ENCODE measurements around the gene TMEM260. TPM values are rescaled to one million over a fixed set of nuclear protein-coding genes. Genes with fewer than 3 reads are reported as not detected.

The TMEM260 gene
- total RNA-seq, 3 donors from 2014 or later (not counting 1 experiment from before 2014, with no cell fraction given) = 16.7 to 21.3 (median 20.5) TPM

- no peak for ATAC-seq
- intact Hi-C loops (cut with micrococcal nuclease) = no loop called here
- no peak for TF ChIP-seq CTCF (IDR thresholded peaks at IDR 0.05)
- Histone ChIP-seq H3K27me3 (ENCODE audit: control insufficient read depth, insufficient read depth, low read length) (no peaks in the 10 kb centered on the region), H3K4me3 (ENCODE audit: low read length) (no peak overlapping the region), H3K4me1 (ENCODE audit: control insufficient read depth, insufficient read depth, low read length) (no peaks in the 10 kb centered on the region), H3K36me3 (ENCODE audit: control insufficient read depth, insufficient read depth, low read length) (no peaks in the 10 kb centered on the region), H3K27ac (ENCODE audit: low read length) (no peak overlapping the region), H3K9me3 (ENCODE audit: control insufficient read depth, insufficient read depth, low read length) (no peaks in the 10 kb centered on the region)
- H3K27me3 Mint-ChIP-seq (ENCODE audit: low read depth in 2 of 2) = no peaks in the 10 kb centered on the region
- peaks cover 0 to 4% of the 10 kb centered on the region in 2 donors for H3K4me1 Mint-ChIP-seq
- H3K9me3 Mint-ChIP-seq = no peaks in the 10 kb centered on the region
- H3K36me3 Mint-ChIP-seq = peaks cover 9% of the 10 kb centered on the region
- no CpG with 5 or more reads among the region's 2 CpGs for WGBS (ENCODE audit: insufficient coverage)
- H3K27ac Mint-ChIP-seq = no peak overlapping the region
- no peak for DNase-seq
- H3K4me3 Mint-ChIP-seq = no peak overlapping the region
These were observed 67.9 kb downstream of the TMEM260 start for GRCh38 chr14:56647493-56647892.

GRCh38 chr14:56648508-56649301, 69.1 kb downstream of the TMEM260 start:
- Mint-ChIP-seq H3K9me3 (no peaks in the 10 kb centered on the region), H3K27ac (no peak overlapping the region), H3K36me3 (peaks cover 9% of the 10 kb centered on the region), H3K4me1 (peaks cover 0 to 4% of the 10 kb centered on the region in 2 donors), H3K4me3 (no peak overlapping the region), H3K27me3 (ENCODE audit: low read depth in 2 of 2) (no peaks in the 10 kb centered on the region)
- no peak for DNase-seq
- intact Hi-C loops (cut with micrococcal nuclease) = no loop called here
- no peak overlapping the region for H3K4me3 ChIP-seq (ENCODE audit: low read length)
- no peaks in the 10 kb centered on the region for H3K36me3 ChIP-seq (ENCODE audit: control insufficient read depth, insufficient read depth, low read length)
- 93% methylated on average over 4 of the region's 6 CpGs for WGBS (ENCODE audit: insufficient coverage)
- no peaks in the 10 kb centered on the region for H3K27me3 ChIP-seq (ENCODE audit: control insufficient read depth, insufficient read depth, low read length)
- no peak for ATAC-seq
- H3K9me3 ChIP-seq (ENCODE audit: control insufficient read depth, insufficient read depth, low read length) = no peaks in the 10 kb centered on the region
- no peak overlapping the region for H3K27ac ChIP-seq (ENCODE audit: low read length)
- TF ChIP-seq CTCF (IDR thresholded peaks at IDR 0.05) = no peak
- H3K4me1 ChIP-seq (ENCODE audit: control insufficient read depth, insufficient read depth, low read length) = no peaks in the 10 kb centered on the region

DNA sequence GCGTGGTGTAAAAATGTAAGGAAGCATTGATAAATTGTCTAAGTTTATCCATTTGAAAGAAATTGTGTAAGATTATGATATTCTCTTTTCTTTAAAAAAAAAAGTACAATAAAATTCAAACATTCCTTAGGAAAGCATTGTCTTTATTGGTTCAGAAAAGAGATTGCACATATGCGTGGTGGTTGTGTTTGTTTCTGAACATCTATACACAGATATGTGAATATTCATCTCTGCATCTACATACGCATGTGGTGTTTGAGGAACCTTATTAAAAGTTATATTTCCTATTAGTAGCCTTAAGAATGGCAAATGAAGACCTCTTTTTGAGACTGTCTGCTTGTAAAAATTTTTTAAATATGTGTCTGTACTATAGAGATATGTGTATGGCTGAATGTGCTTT, 69.8 kb downstream of the TMEM260 start:
- Histone ChIP-seq H3K27ac (ENCODE audit: low read length) (no peak overlapping the region), H3K27me3 (ENCODE audit: control insufficient read depth, insufficient read depth, low read length) (no peaks in the 10 kb centered on the region), H3K4me3 (ENCODE audit: low read length) (no peak overlapping the region), H3K4me1 (ENCODE audit: control insufficient read depth, insufficient read depth, low read length) (no peaks in the 10 kb centered on the region), H3K9me3 (ENCODE audit: control insufficient read depth, insufficient read depth, low read length) (no peaks in the 10 kb centered on the region), H3K36me3 (ENCODE audit: control insufficient read depth, insufficient read depth, low read length) (no peaks in the 10 kb centered on the region)
- no CpG with 5 or more reads among the region's 3 CpGs for WGBS (ENCODE audit: insufficient coverage)
- H3K27me3 Mint-ChIP-seq (ENCODE audit: low read depth in 2 of 2) = no peaks in the 10 kb centered on the region
- H3K4me1 Mint-ChIP-seq = peaks cover 0 to 4% of the 10 kb centered on the region in 2 donors
- intact Hi-C loops (cut with micrococcal nuclease) = no loop called here
- no peak for TF ChIP-seq CTCF (IDR thresholded peaks at IDR 0.05)
- H3K36me3 Mint-ChIP-seq = peaks cover 9% of the 10 kb centered on the region
- H3K4me3 Mint-ChIP-seq = no peak overlapping the region
- ATAC-seq (no peak), DNase-seq (no peak)
- no peaks in the 10 kb centered on the region for H3K9me3 Mint-ChIP-seq
- no peak overlapping the region for H3K27ac Mint-ChIP-seq

DNA sequence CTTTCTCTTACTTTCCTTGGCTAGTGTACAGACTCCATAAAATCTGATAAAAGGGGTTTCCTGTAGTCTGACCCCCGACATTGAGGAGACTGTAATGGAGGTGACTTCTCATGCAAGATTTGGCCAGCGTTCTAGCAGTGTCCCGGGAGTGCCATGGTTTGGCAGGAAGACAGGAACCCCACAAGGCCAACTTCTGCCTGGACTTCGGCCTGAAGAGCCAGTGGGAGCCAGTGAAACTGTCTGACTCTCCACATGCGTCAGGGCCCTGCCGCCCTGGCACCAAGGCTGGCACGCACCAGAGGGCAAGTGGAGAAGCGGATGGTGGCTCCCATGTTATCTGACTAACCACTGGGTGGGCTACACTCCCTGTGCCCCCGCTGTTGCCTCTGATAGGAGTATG, 70.5 kb downstream of the TMEM260 start:
- no peak for ATAC-seq
- H3K4me1 Mint-ChIP-seq = no peaks in the 10 kb centered on the region
- DNase-seq = no peak
- no peaks in the 10 kb centered on the region for H3K27me3 ChIP-seq (ENCODE audit: control insufficient read depth, insufficient read depth, low read length)
- H3K4me3 ChIP-seq (ENCODE audit: low read length) = no peak overlapping the region
- H3K36me3 Mint-ChIP-seq = peaks cover 9% of the 10 kb centered on the region
- no peak overlapping the region for H3K27ac ChIP-seq (ENCODE audit: low read length)
- H3K4me3 Mint-ChIP-seq = no peak overlapping the region
- H3K36me3 ChIP-seq (ENCODE audit: control insufficient read depth, insufficient read depth, low read length) = no peaks in the 10 kb centered on the region
- no peaks in the 10 kb centered on the region for H3K4me1 ChIP-seq (ENCODE audit: control insufficient read depth, insufficient read depth, low read length)
- WGBS (ENCODE audit: insufficient coverage) = 82% methylated on average over 9 of the region's 9 CpGs
- H3K27me3 Mint-ChIP-seq (ENCODE audit: low read depth in 2 of 2) = no peaks in the 10 kb centered on the region
- no peaks in the 10 kb centered on the region for H3K9me3 Mint-ChIP-seq
- no peaks in the 10 kb centered on the region for H3K9me3 ChIP-seq (ENCODE audit: control insufficient read depth, insufficient read depth, low read length)
- intact Hi-C loops (cut with micrococcal nuclease) = no loop called here
- no peak for TF ChIP-seq CTCF (IDR thresholded peaks at IDR 0.05)
- H3K27ac Mint-ChIP-seq = no peak overlapping the region
